HepG2 (cell line): ENCODE results near the gene ANKHD1. TPM values are rescaled to one million over a fixed set of nuclear protein-coding genes. Genes with fewer than 3 reads are reported as not detected.

Experiments
- ATAC-seq: fragments of 200-7000 bp; cut with Tn5 transposase; 3 replicates; pipeline ENCODE4 v1.9.1; 2020; ENCODE audit warnings: mild to moderate bottlenecking, moderate library complexity
- BruUV-seq: library from RNA; stranded (reverse); fragments of 400-500 nt; replicated peaks from 2 replicates; lab custom pipeline; 2021; lab: Mats Ljungman, UMichigan
- CTCF ChIA-PET: fragments of 300-600 bp; formaldehyde crosslinking; extraction: SDS; loops from one replicate; lab custom pipeline; 2021; ENCODE audit warnings: low total read pairs, inconsistent platforms, low intra/inter-chr PET ratio; lab: Yijun Ruan, JAX
- POLR2A ChIA-PET: fragments of 350-600 bp; sonication (Branson Sonifier 250); formaldehyde crosslinking; loops from one replicate; lab custom pipeline; 2020; ENCODE audit warnings: antibody characterized with exemption, inconsistent platforms; lab: Yijun Ruan, JAX
- DNase-seq: peaks from one replicate; pipeline ENCODE4 v3.0.0-alpha.2; 2015; ENCODE audit warnings: low spot score
- FAIRE-seq: peaks from 3 replicates; lab custom pipeline; 2011; peaks lifted over from hg19 to GRCh38; lab: Jason Lieb, UNC
- H2AFZ ChIP-seq: one replicate; pipeline ENCODE4 v1.6.1; 2011; ENCODE audit warnings: low read length, inconsistent platforms
- H3K27ac ChIP-seq: fragments of 300-600 bp; 3 replicates; pipeline ENCODE4 v1.8.0; 2011; ENCODE audit warnings: mixed run types, mild to moderate bottlenecking, mixed read lengths, low read length, inconsistent platforms; ENCODE audit not compliant: insufficient read depth; ENCODE audit errors: extremely low read length
- H3K27me3 ChIP-seq, 2 experiments: fragments of 200-600 bp in 1 of 2; 2 replicates in 1 of 2; 3 replicates in 1 of 2; pipeline versions ENCODE4 v1.6.0 to v1.8.0; 2011; ENCODE audit warnings: low read length in 2 of 2, mild to moderate bottlenecking in 2 of 2, moderate library complexity in 2 of 2, inconsistent platforms in 1 of 2; ENCODE audit not compliant: insufficient read depth in 2 of 2, control insufficient read depth in 1 of 2
- H3K36me3 ChIP-seq, 2 experiments: fragments of 200-600 bp in 1 of 2; replicated peaks in 1 of 2; 2 replicates in 1 of 2; 3 replicates in 1 of 2; pipeline versions ENCODE4 v1.5.1 to v1.8.0; 2011; ENCODE audit warnings: low read length in 2 of 2, inconsistent platforms in 1 of 2; ENCODE audit not compliant: insufficient read depth in 2 of 2, control insufficient read depth in 1 of 2
- H3K4me1 ChIP-seq: 2 replicates; pipeline ENCODE4 v1.5.1; 2012; ENCODE audit warnings: low read length, inconsistent platforms; ENCODE audit not compliant: insufficient read depth
- H3K4me2 ChIP-seq: 2 replicates; pipeline ENCODE4 v1.6.0; 2011; ENCODE audit warnings: low read depth, low read length, inconsistent platforms
- H3K4me3 ChIP-seq, 3 experiments: fragments of 200-600 bp in 1 of 3; sonication (generic), shearing (Covaris generic) in 1 of 3; replicated peaks in 1 of 3; 2 replicates each; pipeline ENCODE4 v1.5.1; 2011 to 2016; ENCODE audit warnings: low read length in 3 of 3, inconsistent platforms in 2 of 3, low read depth in 2 of 3, mild to moderate bottlenecking in 2 of 3, control low read depth in 1 of 3, mixed read lengths in 1 of 3; ENCODE audit not compliant: insufficient read depth in 1 of 3
- H3K79me2 ChIP-seq: one replicate; pipeline ENCODE4 v1.6.1; 2011; ENCODE audit warnings: low read length, inconsistent platforms; ENCODE audit not compliant: insufficient read depth
- H3K9ac ChIP-seq: 2 replicates; pipeline ENCODE4 v1.6.0; 2011; ENCODE audit warnings: mild to moderate bottlenecking, low read depth, low read length, inconsistent platforms; ENCODE audit not compliant: insufficient read depth
- H3K9me3 ChIP-seq: 2 replicates; pipeline ENCODE4 v1.5.1; 2012; ENCODE audit warnings: mild to moderate bottlenecking, low read length
- H4K20me1 ChIP-seq: 2 replicates; pipeline ENCODE4 v1.6.0; 2011; ENCODE audit warnings: inconsistent platforms, mild to moderate bottlenecking, low read length, moderate library complexity; ENCODE audit not compliant: insufficient read depth
- CENPX ChIP-seq: sonication (generic); formaldehyde crosslinking; IDR thresholded peaks from 2 replicates; pipeline ENCODE4 v1.9.0; 2021; ENCODE audit warnings: mild to moderate bottlenecking, missing genetic modification reagents, moderate library complexity
- FOXP4 ChIP-seq: sonication (generic); formaldehyde crosslinking; IDR thresholded peaks from 2 replicates; pipeline ENCODE4 v1.4.0; 2020; ENCODE audit warnings: missing genetic modification reagents
- KAT2B ChIP-seq: fragments of 150-350 bp; IDR thresholded peaks from 2 replicates; pipeline ENCODE4 v1.6.1; 2014; ENCODE audit warnings: low read depth, low read length, borderline replicate concordance
- TARDBP ChIP-seq: sonication (generic); formaldehyde crosslinking; IDR thresholded peaks from 2 replicates; pipeline ENCODE4 v1.8.0; 2022; ENCODE audit warnings: mild to moderate bottlenecking, missing genetic modification reagents
- XRCC5 ChIP-seq: fragments of 200-400 bp; formaldehyde crosslinking; optimal IDR thresholded peaks from 2 replicates; pipeline ENCODE3; 2017; ENCODE audit warnings: mild to moderate bottlenecking, low read length
- ZFAT ChIP-seq: sonication (generic); formaldehyde crosslinking; conservative IDR thresholded peaks from 2 replicates; pipeline ENCODE4 v1.8.1; 2023; ENCODE audit warnings: missing genetic modification reagents, inconsistent platforms
- ZNF230 ChIP-seq: sonication (generic); formaldehyde crosslinking; IDR thresholded peaks from 2 replicates; pipeline ENCODE4 v1.4.0; 2020; ENCODE audit warnings: mild to moderate bottlenecking, missing genetic modification reagents
- WGBS: methylation state at CpG from one replicate; pipeline ENCODE4 v1.1.6; 2017; ENCODE audit warnings: low lambda C conversion rate; 5-methylcytosine and 5-hydroxymethylcytosine counted together
- in situ Hi-C: cut with HindIII; loops from 2 replicates; pipeline ENCODE4 v1.10.0; 2017; ENCODE audit warnings: low pct_unique_long_range_greater_than_20kb; ENCODE audit not compliant: extremely low pct_ligation_motif_present
- intact Hi-C: fragments of 100-400 bp; cut with micrococcal nuclease; formaldehyde crosslinking; loops from one replicate; pipeline ENCODE4 v1.10.0; 2022; ENCODE audit not compliant: unreplicated experiment
- polyA plus RNA-seq, 8 experiments: library from polyadenylated mRNA; depleted of rRNA in 3 of 8; stranded (reverse) in 7 of 8; unstranded in 1 of 8; fragments of >200 nt; fragmentation: Illumina TruSeq in 4 of 8; extraction: Trizol in 4 of 8; gene quantifications; 2 replicates each; pipeline versions ENCODE4 v1.2.1 to v1.2.3, GENCODE V29; 2011 to 2016; ENCODE audit warnings: low read depth in 4 of 8, missing spikeins in 1 of 8, mixed read lengths in 1 of 8; ENCODE audit not compliant: insufficient read depth in 1 of 8
- total RNA-seq, 5 experiments: library from RNA; depleted of rRNA; stranded (reverse); fragments of >200 nt; fragmentation: Illumina TruSeq; extraction: Trizol; gene quantifications; 2 replicates each; pipeline ENCODE4 v1.2.3, GENCODE V29; 2016; ENCODE audit warnings: low read depth in 1 of 5

ANKHD1 gene
- total and polyA plus RNA-seq, 2 of the 13 experiments (the other 11 are each of a cell fraction or from before 2014, with no cell fraction given), result 69.9 to 82.0 TPM

GRCh38 chr5:140567871-140568270 lies 166.2 kb downstream of the ANKHD1 start:
- no peak for TF ChIP-seq CENPX
- no peak for TF ChIP-seq XRCC5
- TF ChIP-seq ZFAT (CRISPR knock-in tag), result no peak
- TF ChIP-seq ZNF230, result no peak
- no peak for TF ChIP-seq KAT2B
- no peaks in the 10 kb centered on the region for H4K20me1 ChIP-seq
- H3K27me3 ChIP-seq, result peaks cover 0 to 5% of the 10 kb centered on the region in 2 experiments; a peak in 1 of 5 replicates
- H3K4me1 ChIP-seq, result peaks cover 27% of the 10 kb centered on the region
- intact Hi-C loops, result no loop called here
- no peaks in the 10 kb centered on the region for H3K36me3 ChIP-seq
- H3K4me3 ChIP-seq, result no peak overlapping the region
- H3K9me3 ChIP-seq, result no peaks in the 10 kb centered on the region
- BruUV-seq, result no TSS peak
- in situ Hi-C loops, result loop anchor here (10.0 kb wide), 1 partner anchor 157 kb away; no protein-coding TSS in a partner anchor
- no peak overlapping the region for H2AFZ ChIP-seq
- ATAC-seq (no peak), FAIRE-seq (no peak), DNase-seq (no peak)
- WGBS, result 90% methylated on average over 9 of the region's 13 CpGs
- ChIA-PET POLR2A (interaction anchor here (2.5 kb wide), 1 partner anchor 10 kb away, joined by 7 read pairs; the partner anchor contains the start of gene SRA1), CTCF (no interaction called here)
- H3K79me2 ChIP-seq, result no peaks in the 10 kb centered on the region
- H3K4me2 ChIP-seq, result no peak overlapping the region
- H3K9ac ChIP-seq, result no peak overlapping the region
- no peak overlapping the region for H3K27ac ChIP-seq

GRCh38 chr5:140568443-140569063 lies 166.9 kb downstream of the ANKHD1 start:
- 68% methylated on average over 2 of the region's 2 CpGs for whole genome bisulfite sequencing
- Histone ChIP-seq H3K4me2 (no peak overlapping the region), H3K36me3 (no peaks in the 10 kb centered on the region), H3K9ac (no peak overlapping the region), H3K4me1 (peaks cover 32% of the 10 kb centered on the region), H3K27ac (no peak overlapping the region), H4K20me1 (no peaks in the 10 kb centered on the region), H3K27me3 (peaks cover 0 to 4% of the 10 kb centered on the region in 2 experiments; a peak in 1 of 5 replicates), H3K9me3 (no peaks in the 10 kb centered on the region), H3K4me3 (no peak overlapping the region), H3K79me2 (no peaks in the 10 kb centered on the region), H2AFZ (no peak overlapping the region)
- POLR2A ChIA-PET, result no interaction called here
- in situ Hi-C loops (loop anchor here (10.0 kb wide), 1 partner anchor 156 kb away; no protein-coding TSS in a partner anchor), intact Hi-C loops (no loop called here)
- DNase-seq, result no peak
- CTCF ChIA-PET, result no interaction called here
- TF ChIP-seq FOXP4, result no peak
- no peak for TF ChIP-seq TARDBP (CRISPR knock-in tag)
- no TSS peak for BruUV-seq
- no peak for ATAC-seq
- FAIRE-seq, result no peak
